ENCODE measurements around the gene SLC8A1. TPM values are rescaled to one million over a fixed set of nuclear protein-coding genes. Genes with fewer than 3 reads are reported as not detected.

The SLC8A1 gene
- total RNA-seq, 2 experiments from 2014 or later: 0.47 to 0.59 TPM

- Histone ChIP-seq H3K36me3 (ENCODE audit: insufficient read depth, low read length) (no peaks in the 10 kb centered on the region), H3K27me3 (ENCODE audit: control insufficient read depth in 1 of 2, insufficient read depth in 2 of 2, low read length in 2 of 2) (no peaks in the 10 kb centered on the region), H3K27ac (ENCODE audit: low read depth in 1 of 2, low read length in 2 of 2) (no peak overlapping the region), H3K4me3 (ENCODE audit: low read length) (no peak overlapping the region), H3K4me1 (ENCODE audit: insufficient read depth, low read length) (no peaks in the 10 kb centered on the region), H3K9me3 (ENCODE audit: control insufficient read depth in 1 of 2, insufficient read depth in 1 of 2, low read length in 2 of 2) (no peaks in the 10 kb centered on the region)
- no peaks in the 10 kb centered on the region for H3K4me1 Mint-ChIP-seq (ENCODE audit: low read depth)
- POLR2A ChIA-PET: no interaction called here
- H3K27ac Mint-ChIP-seq: no peak overlapping the region
- H3K36me3 Mint-ChIP-seq (ENCODE audit: low read depth): no peaks in the 10 kb centered on the region
- CTCF ChIA-PET: no interaction called here
- no peak overlapping the region for H3K4me3 Mint-ChIP-seq
- no peak for TF ChIP-seq CTCF (IDR thresholded peaks at IDR 0.05)
- H3K27me3 Mint-ChIP-seq: no peaks in the 10 kb centered on the region
- no peaks in the 10 kb centered on the region for H3K9me3 Mint-ChIP-seq
- ATAC-seq (ENCODE audit: poor library complexity) (no peak), DNase-seq (no peak)
- intact Hi-C loops (cut with DNase I, micrococcal nuclease): no loop called here
Measured at GRCh38 chr2:40181855-40182254, 270.0 kb downstream of the SLC8A1 start.

- POLR2A ChIA-PET: no interaction called here
- no peak for TF ChIP-seq CTCF (IDR thresholded peaks at IDR 0.05)
Measured at GRCh38 chr2:40179801-40180200, 272.1 kb downstream of the SLC8A1 start.

GRCh38 chr2:40178971-40179370, 272.9 kb downstream of the SLC8A1 start:
- Mint-ChIP-seq H3K27ac (no peak overlapping the region), H3K36me3 (ENCODE audit: low read depth) (no peaks in the 10 kb centered on the region), H3K27me3 (no peaks in the 10 kb centered on the region), H3K4me1 (ENCODE audit: low read depth) (no peaks in the 10 kb centered on the region), H3K4me3 (no peak overlapping the region), H3K9me3 (no peaks in the 10 kb centered on the region)
- H3K9me3 ChIP-seq (ENCODE audit: control insufficient read depth in 1 of 2, insufficient read depth in 1 of 2, low read length in 2 of 2): no peaks in the 10 kb centered on the region
- no peaks in the 10 kb centered on the region for H3K27me3 ChIP-seq (ENCODE audit: control insufficient read depth in 1 of 2, insufficient read depth in 2 of 2, low read length in 2 of 2)
- no peak for TF ChIP-seq CTCF (IDR thresholded peaks at IDR 0.05)
- DNase-seq: no peak
- no peak overlapping the region for H3K4me3 ChIP-seq (ENCODE audit: low read length)
- ATAC-seq (ENCODE audit: poor library complexity): no peak
- no peak overlapping the region for H3K27ac ChIP-seq (ENCODE audit: low read depth in 1 of 2, low read length in 2 of 2)
- CTCF ChIA-PET: no interaction called here
- H3K36me3 ChIP-seq (ENCODE audit: insufficient read depth, low read length): no peaks in the 10 kb centered on the region
- no peaks in the 10 kb centered on the region for H3K4me1 ChIP-seq (ENCODE audit: insufficient read depth, low read length)
- POLR2A ChIA-PET: no interaction called here
- intact Hi-C loops (cut with DNase I, micrococcal nuclease): no loop called here

More at GRCh38 chr2:40179801-40180200, 272.1 kb downstream of the SLC8A1 start:
- no peak for ATAC-seq (ENCODE audit: poor library complexity)
- no peak overlapping the region for H3K4me3 ChIP-seq (ENCODE audit: low read length)
- Mint-ChIP-seq H3K4me3 (no peak overlapping the region), H3K4me1 (ENCODE audit: low read depth) (no peaks in the 10 kb centered on the region), H3K27ac (no peak overlapping the region), H3K9me3 (no peaks in the 10 kb centered on the region), H3K27me3 (no peaks in the 10 kb centered on the region), H3K36me3 (ENCODE audit: low read depth) (no peaks in the 10 kb centered on the region)
- no peaks in the 10 kb centered on the region for H3K4me1 ChIP-seq (ENCODE audit: insufficient read depth, low read length)
- intact Hi-C loops (cut with DNase I, micrococcal nuclease): no loop called here
- no peaks in the 10 kb centered on the region for H3K9me3 ChIP-seq (ENCODE audit: control insufficient read depth in 1 of 2, insufficient read depth in 1 of 2, low read length in 2 of 2)
- no peak for DNase-seq
- no peaks in the 10 kb centered on the region for H3K27me3 ChIP-seq (ENCODE audit: control insufficient read depth in 1 of 2, insufficient read depth in 2 of 2, low read length in 2 of 2)
- CTCF ChIA-PET: no interaction called here
- H3K36me3 ChIP-seq (ENCODE audit: insufficient read depth, low read length): no peaks in the 10 kb centered on the region
- H3K27ac ChIP-seq (ENCODE audit: low read depth in 1 of 2, low read length in 2 of 2): no peak overlapping the region
